ENCODE measurements around the gene TRAF7. TPM values are rescaled to one million over a fixed set of nuclear protein-coding genes. Genes with fewer than 3 reads are reported as not detected.
"Not testable (repeated sequence)": the region's sequence is repeated elsewhere in the genome, so short reads cannot be mapped to it uniquely, and the experiment has no call there.

Gene TRAF7
- total RNA-seq, 1 donor from 2014 or later = 44.2 TPM

GRCh38 chr16:2196981-2197511, 41.5 kb downstream of the TRAF7 start:
- DNase-seq (ENCODE audit: low spot score) (no peak), ATAC-seq (no peak)

GRCh38 chr16:2197765-2198164, 42.2 kb downstream of the TRAF7 start:
- ATAC-seq (no peak), DNase-seq (ENCODE audit: low spot score) (no peak)

- DNase-seq (ENCODE audit: low spot score) (no peak), ATAC-seq (no peak)
Observed at GRCh38 chr16:2198283-2198682, 42.7 kb downstream of the TRAF7 start.

GRCh38 chr16:2199095-2199494, 43.5 kb downstream of the TRAF7 start:
- DNase-seq (ENCODE audit: low spot score) (no peak), ATAC-seq (no peak)

- DNase-seq (ENCODE audit: low spot score) (no peak), ATAC-seq (no peak)
Observed at GRCh38 chr16:2199621-2200139, 44.1 kb downstream of the TRAF7 start.

GRCh38 chr16:2200313-2200712, 44.7 kb downstream of the TRAF7 start:
- ATAC-seq (no peak), DNase-seq (ENCODE audit: low spot score) (no peak)

- DNase-seq (ENCODE audit: low spot score); ATAC-seq: not testable (repeated sequence)
Observed at GRCh38 chr16:2203119-2203688, 47.6 kb downstream of the TRAF7 start.

GRCh38 chr16:2204416-2205103, 49.0 kb downstream of the TRAF7 start:
- no peak for DNase-seq (ENCODE audit: low spot score)

GRCh38 chr16:2205104-2205966, 49.8 kb downstream of the TRAF7 start, which contains the start of gene MLST8:
Gene MLST8, plus strand, starts transcription at chr16:2205454. Its CDS starts 632 bp downstream, at chr16:2206086.
- peak; percentile 92 for ATAC-seq

More at GRCh38 chr16:2204416-2205103, 49.0 kb downstream of the TRAF7 start:
- ATAC-seq = no peak

GRCh38 chr16:2205967-2206313, 50.4 kb downstream of the TRAF7 start:
- DNase-seq (ENCODE audit: low spot score) (no peak), ATAC-seq (peak; percentile 25)

More at GRCh38 chr16:2205104-2205966, 49.8 kb downstream of the TRAF7 start, which contains the start of gene MLST8:
- DNase-seq (ENCODE audit: low spot score) = peak; percentile 87

GRCh38 chr16:2206420-2206779, 50.8 kb downstream of the TRAF7 start:
- no peak for DNase-seq (ENCODE audit: low spot score)

GRCh38 chr16:2206780-2207433, 51.3 kb downstream of the TRAF7 start:
- DNase-seq (ENCODE audit: low spot score) (no peak), ATAC-seq (no peak)

More at GRCh38 chr16:2206420-2206779, 50.8 kb downstream of the TRAF7 start:
- no peak for ATAC-seq

GRCh38 chr16:2207872-2208271, 52.3 kb downstream of the TRAF7 start:
- ATAC-seq = no peak
- no peak for DNase-seq (ENCODE audit: low spot score)

- ATAC-seq (no peak), DNase-seq (ENCODE audit: low spot score) (no peak)
Observed at GRCh38 chr16:2208308-2208707, 52.7 kb downstream of the TRAF7 start.

GRCh38 chr16:2208772-2209171, 53.2 kb downstream of the TRAF7 start:
- ATAC-seq (no peak), DNase-seq (ENCODE audit: low spot score) (no peak)

GRCh38 chr16:2209258-2210008, 53.9 kb downstream of the TRAF7 start:
- no peak for DNase-seq (ENCODE audit: low spot score)
- no peak for ATAC-seq

- ATAC-seq (no peak), DNase-seq (ENCODE audit: low spot score) (no peak)
Observed at GRCh38 chr16:2210009-2210332, 54.4 kb downstream of the TRAF7 start.

- DNase-seq (ENCODE audit: low spot score) (no peak), ATAC-seq (no peak)
Observed at GRCh38 chr16:2210386-2211365, 55.1 kb downstream of the TRAF7 start, which contains the start of gene BRICD5. Gene BRICD5, minus strand, starts transcription at chr16:2210863. Its CDS starts 30 bp downstream, at chr16:2210833.

- ATAC-seq (no peak), DNase-seq (ENCODE audit: low spot score) (no peak)
Observed at GRCh38 chr16:2211923-2212347, 56.4 kb downstream of the TRAF7 start.

All from left lobe of liver (tissue), 2 donors.